ENCODE results near the gene AHCYL2.

DNA sequence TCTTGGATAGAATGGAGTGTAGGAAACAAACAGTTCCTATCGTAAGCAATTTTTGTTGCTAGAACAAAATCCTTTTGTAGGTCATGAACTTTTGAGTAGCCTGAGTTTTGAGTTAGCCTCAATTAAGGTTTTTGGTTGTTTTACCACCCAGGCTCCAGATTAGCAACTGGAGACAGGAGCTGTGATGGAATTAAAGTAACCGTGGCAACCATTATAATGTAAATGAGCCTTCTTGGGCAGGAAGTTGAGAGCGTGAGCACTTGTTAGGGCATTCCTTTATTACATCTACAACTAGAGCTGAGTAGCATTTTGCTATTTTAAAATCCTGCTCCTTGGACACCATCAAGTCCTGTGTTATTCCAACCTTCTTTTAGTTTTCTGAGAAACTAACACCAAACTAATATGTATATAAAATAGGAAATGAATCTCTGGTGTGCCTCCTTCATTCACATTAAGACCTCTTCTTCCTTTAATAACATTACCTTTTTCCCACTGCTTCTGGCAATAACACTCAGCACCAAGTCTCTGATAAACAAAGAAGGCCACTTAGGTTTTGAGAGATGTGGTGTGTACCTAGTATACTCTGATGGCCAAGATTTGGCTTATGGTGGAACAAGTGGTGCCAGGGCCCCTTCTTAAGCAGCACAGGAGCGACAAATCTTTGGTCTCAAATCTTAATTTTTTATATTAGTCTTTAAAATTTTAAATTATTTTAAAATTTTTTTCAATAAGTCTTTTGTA, 34.0 kb downstream of the AHCYL2 start:
- TF ChIP-seq, protein P1, sequence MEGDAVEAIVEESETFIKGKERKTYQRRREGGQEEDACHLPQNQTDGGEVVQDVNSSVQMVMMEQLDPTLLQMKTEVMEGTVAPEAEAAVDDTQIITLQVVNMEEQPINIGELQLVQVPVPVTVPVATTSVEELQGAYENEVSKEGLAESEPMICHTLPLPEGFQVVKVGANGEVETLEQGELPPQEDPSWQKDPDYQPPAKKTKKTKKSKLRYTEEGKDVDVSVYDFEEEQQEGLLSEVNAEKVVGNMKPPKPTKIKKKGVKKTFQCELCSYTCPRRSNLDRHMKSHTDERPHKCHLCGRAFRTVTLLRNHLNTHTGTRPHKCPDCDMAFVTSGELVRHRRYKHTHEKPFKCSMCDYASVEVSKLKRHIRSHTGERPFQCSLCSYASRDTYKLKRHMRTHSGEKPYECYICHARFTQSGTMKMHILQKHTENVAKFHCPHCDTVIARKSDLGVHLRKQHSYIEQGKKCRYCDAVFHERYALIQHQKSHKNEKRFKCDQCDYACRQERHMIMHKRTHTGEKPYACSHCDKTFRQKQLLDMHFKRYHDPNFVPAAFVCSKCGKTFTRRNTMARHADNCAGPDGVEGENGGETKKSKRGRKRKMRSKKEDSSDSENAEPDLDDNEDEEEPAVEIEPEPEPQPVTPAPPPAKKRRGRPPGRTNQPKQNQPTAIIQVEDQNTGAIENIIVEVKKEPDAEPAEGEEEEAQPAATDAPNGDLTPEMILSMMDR (IDR thresholded peaks at IDR 0.05 in 4 of 5, conservative IDR thresholded peaks at IDR 0.05 in 1 of 5), result no peak
- no peak for TF ChIP-seq POLR2A (IDR thresholded peaks at IDR 0.05)

Data from gastrocnemius medialis (tissue), 4 donors.